ENCODE results near the gene CAPN11. TPM values are rescaled to one million over a fixed set of nuclear protein-coding genes. Genes with fewer than 3 reads are reported as not detected.
A peak's percentile ranks its signal among the peaks of the same experiment; 100 is the strongest.

CAPN11 gene
- total and polyA plus RNA-seq, 2 donors (not counting 1 experiment from before 2014, with no cell fraction given) = not detected

DNA sequence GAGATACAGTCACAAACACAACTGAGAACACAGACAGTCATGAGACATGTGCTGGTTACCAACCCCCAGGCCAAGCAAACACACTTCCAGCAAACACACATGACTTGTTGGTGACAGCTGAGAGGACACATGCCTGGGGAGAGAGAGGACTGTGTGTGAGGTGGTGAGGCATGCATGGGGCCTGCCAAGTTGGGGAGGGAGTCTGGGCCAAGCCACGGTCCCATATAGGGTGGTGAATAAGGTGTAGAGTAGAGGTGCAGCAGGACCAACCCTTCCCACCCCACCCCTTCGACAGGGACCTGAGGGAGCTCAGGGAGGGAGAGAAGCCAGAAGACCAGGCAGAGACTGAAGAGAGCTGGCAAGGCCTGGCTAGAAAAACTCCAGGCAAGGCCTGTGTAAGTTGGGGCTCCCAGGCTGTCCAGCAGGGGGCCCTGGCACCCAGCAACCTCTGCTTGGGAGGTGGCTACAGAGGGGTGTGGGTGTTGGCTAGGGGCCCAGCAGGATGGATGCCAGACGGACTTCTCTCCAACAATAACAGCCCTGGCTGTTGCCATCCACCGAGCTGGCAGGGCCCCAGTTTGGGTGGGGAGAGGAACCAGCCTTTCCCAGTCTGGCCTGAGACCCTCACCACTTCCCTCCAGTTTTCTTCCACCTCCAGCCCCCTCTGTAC, 62.8 kb downstream of the CAPN11 start:
- DNase-seq (ENCODE audit: low read depth in 2 of 2) = peak; percentile 71 to 84
- H3K4me2 ChIP-seq (ENCODE audit: extremely low read depth, insufficient read depth, low read length) = peak overlapping the region; percentile 13
- no peak for TF ChIP-seq EZH2 (IDR thresholded peaks at IDR 0.05; ENCODE audit: low read length, missing control alignments)
- TF ChIP-seq, protein P1, sequence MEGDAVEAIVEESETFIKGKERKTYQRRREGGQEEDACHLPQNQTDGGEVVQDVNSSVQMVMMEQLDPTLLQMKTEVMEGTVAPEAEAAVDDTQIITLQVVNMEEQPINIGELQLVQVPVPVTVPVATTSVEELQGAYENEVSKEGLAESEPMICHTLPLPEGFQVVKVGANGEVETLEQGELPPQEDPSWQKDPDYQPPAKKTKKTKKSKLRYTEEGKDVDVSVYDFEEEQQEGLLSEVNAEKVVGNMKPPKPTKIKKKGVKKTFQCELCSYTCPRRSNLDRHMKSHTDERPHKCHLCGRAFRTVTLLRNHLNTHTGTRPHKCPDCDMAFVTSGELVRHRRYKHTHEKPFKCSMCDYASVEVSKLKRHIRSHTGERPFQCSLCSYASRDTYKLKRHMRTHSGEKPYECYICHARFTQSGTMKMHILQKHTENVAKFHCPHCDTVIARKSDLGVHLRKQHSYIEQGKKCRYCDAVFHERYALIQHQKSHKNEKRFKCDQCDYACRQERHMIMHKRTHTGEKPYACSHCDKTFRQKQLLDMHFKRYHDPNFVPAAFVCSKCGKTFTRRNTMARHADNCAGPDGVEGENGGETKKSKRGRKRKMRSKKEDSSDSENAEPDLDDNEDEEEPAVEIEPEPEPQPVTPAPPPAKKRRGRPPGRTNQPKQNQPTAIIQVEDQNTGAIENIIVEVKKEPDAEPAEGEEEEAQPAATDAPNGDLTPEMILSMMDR (conservative IDR thresholded peaks at IDR 0.05 in 1 of 2, IDR thresholded peaks at IDR 0.05 in 1 of 2; ENCODE audit: low read depth in 1 of 2, low read length in 2 of 2) = peak; percentile 54 to 90
- no peaks in the 10 kb centered on the region for H3K27me3 ChIP-seq (ENCODE audit: control insufficient read depth, insufficient read depth, low read length)
- no peak overlapping the region for H3K9ac ChIP-seq (ENCODE audit: insufficient read depth, low read length)
- H3K36me3 ChIP-seq (ENCODE audit: control insufficient read depth, insufficient read depth, low read length) = no peaks in the 10 kb centered on the region
- H2AFZ ChIP-seq (ENCODE audit: low read length) = no peak overlapping the region
- no peak overlapping the region for H3K27ac ChIP-seq (ENCODE audit: insufficient read depth, low read length)
- peaks cover 24% of the 10 kb centered on the region for H3K4me1 ChIP-seq (ENCODE audit: control insufficient read depth, extremely low read depth, insufficient read depth, low read length)
- no peak overlapping the region for H3K4me3 ChIP-seq (replicated peaks in 1 of 4; ENCODE audit: control extremely low read depth in 1 of 4, insufficient read depth in 1 of 4, low read depth in 3 of 4, low read length in 4 of 4)
- peaks cover 4% of the 10 kb centered on the region for H3K79me2 ChIP-seq (ENCODE audit: control insufficient read depth, insufficient read depth, low read length)
- H3K9me3 ChIP-seq (ENCODE audit: control insufficient read depth, insufficient read depth, low read depth, low read length) = no peaks in the 10 kb centered on the region
- H4K20me1 ChIP-seq (ENCODE audit: control insufficient read depth, extremely low read depth, insufficient read depth, low read length) = no peaks in the 10 kb centered on the region

DNA sequence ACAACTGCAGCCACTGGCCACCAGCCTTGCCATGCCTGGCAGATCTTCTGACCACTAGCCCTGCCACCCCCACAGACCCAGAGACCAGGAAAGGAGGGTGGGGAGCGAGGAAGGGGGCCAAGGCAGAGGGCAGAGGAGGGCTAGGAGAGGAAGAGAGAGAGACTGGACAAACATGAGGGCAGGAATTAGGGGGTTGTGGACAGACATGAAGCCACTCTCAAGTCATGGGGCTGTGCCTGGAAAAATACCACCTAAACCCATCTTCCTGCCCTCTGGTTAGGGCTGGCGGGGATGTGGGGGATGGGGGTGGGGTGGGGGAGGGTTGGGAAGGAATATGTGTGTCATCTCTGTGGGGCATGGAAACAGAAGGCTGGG, 63.3 kb downstream of the CAPN11 start:
- no peaks in the 10 kb centered on the region for H4K20me1 ChIP-seq (ENCODE audit: control insufficient read depth, extremely low read depth, insufficient read depth, low read length)
- no peak overlapping the region for H3K27ac ChIP-seq (ENCODE audit: insufficient read depth, low read length)
- H3K4me1 ChIP-seq (ENCODE audit: control insufficient read depth, extremely low read depth, insufficient read depth, low read length) = peaks cover 26% of the 10 kb centered on the region
- no peak overlapping the region for H3K9ac ChIP-seq (ENCODE audit: insufficient read depth, low read length)
- H3K79me2 ChIP-seq (ENCODE audit: control insufficient read depth, insufficient read depth, low read length) = peaks cover 4% of the 10 kb centered on the region
- no peaks in the 10 kb centered on the region for H3K27me3 ChIP-seq (ENCODE audit: control insufficient read depth, insufficient read depth, low read length)
- no peak for TF ChIP-seq EZH2 (IDR thresholded peaks at IDR 0.05; ENCODE audit: low read length, missing control alignments)
- TF ChIP-seq, protein P1 (conservative IDR thresholded peaks at IDR 0.05 in 1 of 2, IDR thresholded peaks at IDR 0.05 in 1 of 2; ENCODE audit: low read depth in 1 of 2, low read length in 2 of 2) = no peak
- peak overlapping the region; percentile 13 for H3K4me2 ChIP-seq (ENCODE audit: extremely low read depth, insufficient read depth, low read length)
- DNase-seq (ENCODE audit: low read depth in 2 of 2) = no peak
- H3K4me3 ChIP-seq (replicated peaks in 1 of 4; ENCODE audit: control extremely low read depth in 1 of 4, insufficient read depth in 1 of 4, low read depth in 3 of 4, low read length in 4 of 4) = no peak overlapping the region
- no peaks in the 10 kb centered on the region for H3K36me3 ChIP-seq (ENCODE audit: control insufficient read depth, insufficient read depth, low read length)
- no peak overlapping the region for H2AFZ ChIP-seq (ENCODE audit: low read length)
- H3K9me3 ChIP-seq (ENCODE audit: control insufficient read depth, insufficient read depth, low read depth, low read length) = no peaks in the 10 kb centered on the region

DNA sequence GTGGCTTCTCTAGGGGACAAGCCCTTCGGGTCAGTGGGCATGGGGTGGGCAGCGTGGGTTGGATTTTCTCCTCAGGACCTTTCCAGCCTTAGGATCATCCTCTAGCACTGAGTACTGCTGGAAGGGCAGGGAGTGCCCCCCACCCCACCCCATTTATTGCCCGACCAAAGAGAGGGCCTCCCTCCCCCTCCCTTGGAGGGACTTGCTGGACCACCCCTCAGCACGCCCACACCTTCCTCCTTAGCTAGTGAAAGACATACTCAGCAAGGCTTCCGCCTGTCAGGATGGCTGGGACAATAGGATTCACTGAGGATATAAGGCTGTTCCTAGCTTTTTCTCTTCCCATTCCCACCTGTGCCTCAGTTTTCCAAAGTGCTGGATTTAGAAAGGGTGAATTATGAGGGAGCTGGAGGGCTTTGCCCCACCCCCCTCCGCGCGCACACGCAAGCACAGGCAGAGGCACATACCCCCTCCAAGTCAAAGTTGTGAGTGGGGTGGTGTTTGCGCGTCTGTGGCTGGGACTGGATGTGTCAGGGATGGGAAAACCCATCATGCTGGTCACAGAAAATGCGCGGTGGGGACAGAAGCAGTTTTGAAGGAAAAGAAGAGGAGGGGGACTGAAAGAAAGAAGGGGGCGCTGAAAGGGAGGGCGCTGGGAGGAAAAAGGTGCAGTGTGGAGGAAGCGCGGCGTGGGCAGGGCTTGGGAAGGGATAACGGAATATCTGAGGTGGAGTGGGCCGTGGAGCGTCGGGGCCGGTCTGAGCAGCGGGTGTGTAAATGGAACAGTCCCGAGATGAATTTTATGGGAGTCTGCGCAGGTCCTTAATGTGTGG, 64.1 kb downstream of the CAPN11 start:
- H3K9ac ChIP-seq (ENCODE audit: insufficient read depth, low read length) = no peak overlapping the region
- TF ChIP-seq EZH2 (IDR thresholded peaks at IDR 0.05; ENCODE audit: low read length, missing control alignments) = no peak
- H3K4me1 ChIP-seq (ENCODE audit: control insufficient read depth, extremely low read depth, insufficient read depth, low read length) = peaks cover 25% of the 10 kb centered on the region

More for the DNA sequence above, 64.1 kb downstream of the CAPN11 start:
- H3K4me3 ChIP-seq (replicated peaks in 1 of 4; ENCODE audit: control extremely low read depth in 1 of 4, insufficient read depth in 1 of 4, low read depth in 3 of 4, low read length in 4 of 4) = peak overlapping the region; percentile 20 to 61 (median 33)
- no peak for DNase-seq (ENCODE audit: low read depth in 2 of 2)
- no peaks in the 10 kb centered on the region for H3K9me3 ChIP-seq (ENCODE audit: control insufficient read depth, insufficient read depth, low read depth, low read length)
- no peak overlapping the region for H3K27ac ChIP-seq (ENCODE audit: insufficient read depth, low read length)
- peak overlapping the region; percentile 67 for H3K4me2 ChIP-seq (ENCODE audit: extremely low read depth, insufficient read depth, low read length)
- peak overlapping the region; percentile 64 for H2AFZ ChIP-seq (ENCODE audit: low read length)
- no peaks in the 10 kb centered on the region for H4K20me1 ChIP-seq (ENCODE audit: control insufficient read depth, extremely low read depth, insufficient read depth, low read length)
- H3K27me3 ChIP-seq (ENCODE audit: control insufficient read depth, insufficient read depth, low read length) = no peaks in the 10 kb centered on the region
- H3K36me3 ChIP-seq (ENCODE audit: control insufficient read depth, insufficient read depth, low read length) = no peaks in the 10 kb centered on the region
- peaks cover 4% of the 10 kb centered on the region for H3K79me2 ChIP-seq (ENCODE audit: control insufficient read depth, insufficient read depth, low read length)

Measured in fibroblast of lung (primary cell).